NB4 (cell line): ENCODE measurements around the gene FAM32A.

Experiments used
- CTCF ChIP-seq: IDR thresholded peaks from one replicate; pipeline ENCODE4 v1.5.1; 2012; ENCODE audit warnings: low read depth, low read length
- MYC ChIP-seq: IDR thresholded peaks from 2 replicates; pipeline ENCODE4 v1.6.1; 2011; ENCODE audit warnings: low read depth, low read length
- POLR2A ChIP-seq: IDR thresholded peaks from 2 replicates; pipeline ENCODE4 v1.6.1; 2011; ENCODE audit warnings: mild to moderate bottlenecking; ENCODE audit not compliant: insufficient read length; ENCODE audit errors: extremely low read depth

GRCh38 chr19:16190198-16190597 lies 5.0 kb downstream of the FAM32A start:
- no peak for TF ChIP-seq CTCF
- TF ChIP-seq POLR2A, result no peak
- no peak for TF ChIP-seq MYC
